Small intestine (tissue), 7 donors: ENCODE data around the gene PTPRG. TPM values are rescaled to one million over a fixed set of nuclear protein-coding genes. Genes with fewer than 3 reads are reported as not detected.

ENCODE experiments used
- DNase-seq, 2 donors: peaks; one replicate each; pipeline versions ENCODE4 v3.0.0 to v3.0.0-alpha.2; 2013
- FAIRE-seq: peaks from 2 replicates; lab custom pipeline; 2012; peaks lifted over from hg19 to GRCh38; lab: Jason Lieb, UNC
- H3K27ac ChIP-seq, 3 donors: one replicate each; pipeline ENCODE4 v1.5.1; 2013; ENCODE audit warnings: low read length in 2 of 3, mild to moderate bottlenecking in 2 of 3, control low read depth in 1 of 3, inconsistent platforms in 1 of 3, low read depth in 1 of 3, moderate library complexity in 1 of 3
- H3K27me3 ChIP-seq, 3 donors: one replicate each; pipeline ENCODE4 v1.6.1; 2013; ENCODE audit warnings: low read length in 3 of 3, inconsistent platforms in 1 of 3; ENCODE audit not compliant: control insufficient read depth in 3 of 3, insufficient read depth in 3 of 3
- H3K36me3 ChIP-seq, 3 donors: one replicate each; pipeline ENCODE4 v1.6.1; 2013; ENCODE audit warnings: low read length in 3 of 3, inconsistent platforms in 1 of 3, low read depth in 1 of 3, mild to moderate bottlenecking in 1 of 3, moderate library complexity in 1 of 3; ENCODE audit not compliant: control insufficient read depth in 3 of 3, insufficient read depth in 2 of 3
- H3K4me1 ChIP-seq, 3 donors: one replicate each; pipeline ENCODE4 v1.6.1; 2013; ENCODE audit warnings: low read length in 2 of 3, inconsistent platforms in 1 of 3, low read depth in 1 of 3, mild to moderate bottlenecking in 1 of 3, moderate library complexity in 1 of 3; ENCODE audit not compliant: control insufficient read depth in 3 of 3, insufficient read depth in 2 of 3
- H3K4me3 ChIP-seq, 3 donors: one replicate each; pipeline ENCODE4 v1.5.1; 2013; ENCODE audit warnings: low read length in 3 of 3, control low read depth in 1 of 3, inconsistent platforms in 1 of 3, low read depth in 1 of 3, mild to moderate bottlenecking in 1 of 3, moderate library complexity in 1 of 3
- H3K9me3 ChIP-seq, 2 donors: one replicate each; pipeline ENCODE4 v1.6.1; 2013; ENCODE audit warnings: low read depth in 1 of 2, low read length in 1 of 2; ENCODE audit not compliant: control insufficient read depth in 2 of 2, insufficient read depth in 1 of 2
- WGBS, 3 donors: extraction: QIAGEN DNeasy Blood & Tissue Kit; methylation state at CpG; one replicate each; pipeline ENCODE4 v1.1.7; 2013; 5-methylcytosine and 5-hydroxymethylcytosine counted together
- polyA plus RNA-seq, 4 donors: library from polyadenylated mRNA; stranded (reverse) in 3 of 4; unstranded in 1 of 4; fragments of 200-250 nt in 3 of 4; fragments of 120-200 nt in 1 of 4; gene quantifications; one replicate each; pipeline versions ENCODE4 v1.2.1 to v1.2.3, GENCODE V29; 2013
- donor health status: healthy with polysubstance abuse.
- donor health status: control.
- donor health status: control.
- donor health status: Bipolar disorder and iron deficiency.
- donor health status: healthy.

The PTPRG gene
- polyA plus RNA-seq, 4 donors = 0.81 to 18.3 (median 5.6) TPM

- 86 to 92% (median 87%) methylated on average over 7 of the region's 7 CpGs for WGBS, 3 donors
- H3K4me3 ChIP-seq = no peak overlapping the region
Measured at GRCh38 chr3:61597906-61598305, 36.5 kb downstream of the PTPRG start.

GRCh38 chr3:61600195-61600594 is 38.8 kb downstream of the PTPRG start:
- FAIRE-seq (no peak), DNase-seq (no peak)
- no peaks in the 10 kb centered on the region for H3K36me3 ChIP-seq
- H3K27ac ChIP-seq = no peak overlapping the region
- no peaks in the 10 kb centered on the region for H3K9me3 ChIP-seq
- 91 to 94% (median 93%) methylated on average over 2 of the region's 2 CpGs for WGBS, 3 donors
- no peak overlapping the region for H3K4me3 ChIP-seq
- no peaks in the 10 kb centered on the region for H3K4me1 ChIP-seq
- H3K27me3 ChIP-seq = no peaks in the 10 kb centered on the region

More at GRCh38 chr3:61597906-61598305, 36.5 kb downstream of the PTPRG start:
- no peaks in the 10 kb centered on the region for H3K4me1 ChIP-seq
- H3K9me3 ChIP-seq = no peaks in the 10 kb centered on the region
- DNase-seq = no peak
- H3K27me3 ChIP-seq = no peaks in the 10 kb centered on the region
- no peaks in the 10 kb centered on the region for H3K36me3 ChIP-seq
- H3K27ac ChIP-seq = no peak overlapping the region
- FAIRE-seq = no peak

GRCh38 chr3:61601831-61602230 is 40.5 kb downstream of the PTPRG start:
- H3K36me3 ChIP-seq = peaks cover 0 to 7% (median 0%) of the 10 kb centered on the region in 3 donors
- no peak for DNase-seq
- no peak overlapping the region for H3K27ac ChIP-seq
- no peaks in the 10 kb centered on the region for H3K4me1 ChIP-seq
- WGBS, 3 donors = 73 to 95% (median 86%) methylated on average over 4 of the region's 4 CpGs
- no peak for FAIRE-seq
- no peak overlapping the region for H3K4me3 ChIP-seq
- H3K27me3 ChIP-seq = no peaks in the 10 kb centered on the region
- no peaks in the 10 kb centered on the region for H3K9me3 ChIP-seq

GRCh38 chr3:61602466-61602865 is 41.1 kb downstream of the PTPRG start:
- peaks cover 0 to 7% (median 0%) of the 10 kb centered on the region in 3 donors for H3K36me3 ChIP-seq
- no peak overlapping the region for H3K27ac ChIP-seq
- DNase-seq = no peak
- no peak for FAIRE-seq
- 83 to 95% (median 85%) methylated on average over 3 of the region's 3 CpGs for WGBS, 3 donors
- H3K9me3 ChIP-seq = no peaks in the 10 kb centered on the region
- no peaks in the 10 kb centered on the region for H3K4me1 ChIP-seq
- no peaks in the 10 kb centered on the region for H3K27me3 ChIP-seq
- H3K4me3 ChIP-seq = no peak overlapping the region

GRCh38 chr3:61605589-61606175 is 44.3 kb downstream of the PTPRG start:
- no peak overlapping the region for H3K4me3 ChIP-seq
- peaks cover 0 to 7% (median 0%) of the 10 kb centered on the region in 3 donors for H3K36me3 ChIP-seq
- H3K4me1 ChIP-seq = no peaks in the 10 kb centered on the region
- H3K9me3 ChIP-seq = no peaks in the 10 kb centered on the region
- no peaks in the 10 kb centered on the region for H3K27me3 ChIP-seq
- WGBS, 3 donors = 92 to 96% (median 94%) methylated on average over 4 of the region's 4 CpGs
- no peak for DNase-seq
- no peak for FAIRE-seq
- H3K27ac ChIP-seq = no peak overlapping the region

- DNase-seq = no peak
- Histone ChIP-seq H3K4me1 (no peaks in the 10 kb centered on the region), H3K27me3 (no peaks in the 10 kb centered on the region), H3K36me3 (peaks cover 0 to 7% (median 0%) of the 10 kb centered on the region in 3 donors), H3K27ac (no peak overlapping the region), H3K9me3 (no peaks in the 10 kb centered on the region), H3K4me3 (no peak overlapping the region)
- WGBS, 3 donors = 94 to 98% (median 95%) methylated on average over 6 of the region's 6 CpGs
- no peak for FAIRE-seq
Measured at GRCh38 chr3:61606196-61606595, 44.8 kb downstream of the PTPRG start.

- WGBS, 3 donors = 83 to 85% (median 85%) methylated on average over 6 of the region's 6 CpGs
- no peaks in the 10 kb centered on the region for H3K27me3 ChIP-seq
- DNase-seq (no peak), FAIRE-seq (no peak)
- peaks cover 0 to 7% (median 0%) of the 10 kb centered on the region in 3 donors for H3K36me3 ChIP-seq
- H3K4me1 ChIP-seq = no peaks in the 10 kb centered on the region
- no peak overlapping the region for H3K27ac ChIP-seq
- no peak overlapping the region for H3K4me3 ChIP-seq
- H3K9me3 ChIP-seq = no peaks in the 10 kb centered on the region
Measured at GRCh38 chr3:61608072-61608471, 46.7 kb downstream of the PTPRG start.

GRCh38 chr3:61608711-61609110 is 47.3 kb downstream of the PTPRG start:
- WGBS, 3 donors = 77 to 82% (median 79%) methylated on average over 5 of the region's 5 CpGs
- no peaks in the 10 kb centered on the region for H3K9me3 ChIP-seq
- no peak overlapping the region for H3K27ac ChIP-seq
- peaks cover 0 to 7% (median 0%) of the 10 kb centered on the region in 3 donors for H3K36me3 ChIP-seq
- no peak for FAIRE-seq
- H3K27me3 ChIP-seq = no peaks in the 10 kb centered on the region
- no peak overlapping the region for H3K4me3 ChIP-seq
- DNase-seq = no peak
- H3K4me1 ChIP-seq = no peaks in the 10 kb centered on the region

- FAIRE-seq (no peak), DNase-seq (no peak)
- 50 to 67% (median 62%) methylated on average over 3 of the region's 3 CpGs for WGBS, 3 donors
- peaks cover 0 to 7% (median 0%) of the 10 kb centered on the region in 3 donors for H3K36me3 ChIP-seq
- H3K4me3 ChIP-seq = no peak overlapping the region
- no peak overlapping the region for H3K27ac ChIP-seq
- H3K27me3 ChIP-seq = no peaks in the 10 kb centered on the region
- H3K4me1 ChIP-seq = no peaks in the 10 kb centered on the region
- no peaks in the 10 kb centered on the region for H3K9me3 ChIP-seq
Measured at GRCh38 chr3:61610316-61610715, 48.9 kb downstream of the PTPRG start.
